HCT116 (cell line): ENCODE results near the gene TTC16. TPM values are rescaled to one million over a fixed set of nuclear protein-coding genes. Genes with fewer than 3 reads are reported as not detected.

Experiments
- ATAC-seq: fragments of 200-7000 bp; cut with Tn5 transposase; 2 replicates; pipeline ENCODE4 v1.9.1; 2020; ENCODE audit warnings: mild to moderate bottlenecking, moderate library complexity
- BruUV-seq: library from RNA; stranded (reverse); fragments of 400-500 nt; replicated peaks from 2 replicates; lab custom pipeline; 2021; lab: Mats Ljungman, UMichigan
- CTCF ChIA-PET: fragments of 300-600 bp; sonication (Branson Sonifier 250); formaldehyde crosslinking; loops from one replicate; lab custom pipeline; 2021; ENCODE audit warnings: antibody characterized with exemption; lab: Charles Lee
- POLR2A ChIA-PET: fragments of 300-600, 350-600 bp; sonication (Branson Sonifier 250); formaldehyde crosslinking; loops from one replicate; lab custom pipeline; 2021; ENCODE audit warnings: antibody characterized with exemption; lab: Charles Lee
- RAD21 ChIA-PET, 2 experiments: fragments of 300-600 bp; sonication (Branson Sonifier 250); formaldehyde crosslinking; loops; one replicate each; lab custom pipeline; 2023; ENCODE audit warnings: low total read pairs in 2 of 2; ENCODE audit not compliant: uncharacterized antibody in 2 of 2, unreplicated experiment in 2 of 2, low non-redundant PET in 1 of 2; lab: Charles Lee
- DNase-seq: peaks from one replicate; pipeline ENCODE4 v3.0.0-alpha.2; 2010; ENCODE audit warnings: low read depth, low spot score
- H2AFZ ChIP-seq: fragments of 200-600 bp; shearing (Covaris generic), sonication (generic); 2 replicates; pipeline ENCODE4 v1.6.1; 2017; ENCODE audit warnings: low read depth, mixed run types, mixed read lengths, antibody characterized with exemption, low read length; ENCODE audit not compliant: poor library complexity, severe bottlenecking
- H3K27ac ChIP-seq: 2 replicates; pipeline ENCODE4 v1.5.1; 2012; ENCODE audit warnings: low read depth, low read length
- H3K27me3 ChIP-seq: fragments of 200-600 bp; sonication (generic); 2 replicates; pipeline ENCODE4 v1.6.1; 2016; ENCODE audit warnings: mixed run types, low read length, mixed read lengths; ENCODE audit not compliant: insufficient read depth
- H3K36me3 ChIP-seq, 2 experiments: fragments of 200-500 bp in 1 of 2; fragments of 200-600 bp in 1 of 2; sonication (Bioruptor generic) in 1 of 2; sonication (generic) in 1 of 2; 2 replicates each; pipeline versions ENCODE4 v1.5.1 to v1.6.1; 2014 to 2016; ENCODE audit warnings: low read length in 2 of 2, inconsistent platforms in 1 of 2, mixed read lengths in 1 of 2, mixed run types in 1 of 2; ENCODE audit not compliant: insufficient read depth in 2 of 2, control insufficient read depth in 1 of 2
- H3K4me1 ChIP-seq, 2 experiments: fragments of 200-600 bp in 1 of 2; sonication (generic) in 1 of 2; 2 replicates each; pipeline versions ENCODE4 v1.5.1 to v1.6.1; 2012 to 2017; ENCODE audit warnings: low read length in 2 of 2, inconsistent platforms in 1 of 2, mild to moderate bottlenecking in 1 of 2, mixed read lengths in 1 of 2, mixed run types in 1 of 2, moderate library complexity in 1 of 2; ENCODE audit not compliant: insufficient read depth in 2 of 2, control insufficient read depth in 1 of 2
- H3K4me2 ChIP-seq: fragments of 200-600 bp; sonication (generic); 2 replicates; pipeline ENCODE4 v1.6.1; 2017; ENCODE audit warnings: mixed run types, low read length, mixed read lengths
- H3K4me3 ChIP-seq, 2 experiments: fragments of 200-600 bp in 1 of 2; sonication (generic) in 1 of 2; replicated peaks in 1 of 2; 2 replicates each; pipeline ENCODE4 v1.5.1; 2011 to 2016; ENCODE audit warnings: low read length in 2 of 2, control low read depth in 1 of 2, low read depth in 1 of 2, mild to moderate bottlenecking in 1 of 2, mixed read lengths in 1 of 2, mixed run types in 1 of 2
- H3K79me2 ChIP-seq: fragments of 200-600 bp; sonication (generic); 2 replicates; pipeline ENCODE4 v1.6.1; 2017; ENCODE audit warnings: mild to moderate bottlenecking, mixed run types, low read length, moderate library complexity, mixed read lengths; ENCODE audit not compliant: insufficient read depth
- H3K9ac ChIP-seq: fragments of 200-600 bp; sonication (generic); 2 replicates; pipeline ENCODE4 v1.6.1; 2016; ENCODE audit warnings: low read length, mixed read lengths
- H3K9me2 ChIP-seq: fragments of 200-600 bp; sonication (generic), shearing (Covaris generic); 2 replicates; pipeline ENCODE4 v1.6.1; 2017; ENCODE audit warnings: mixed run types, mild to moderate bottlenecking, moderate library complexity; ENCODE audit not compliant: insufficient read depth
- H3K9me3 ChIP-seq, 2 experiments: fragments of 200-500 bp in 1 of 2; fragments of 200-600 bp in 1 of 2; sonication (Bioruptor generic) in 1 of 2; sonication (generic) in 1 of 2; 2 replicates each; pipeline ENCODE4 v1.6.1; 2014 to 2017; ENCODE audit warnings: low read length in 2 of 2, mixed read lengths in 2 of 2, inconsistent platforms in 1 of 2, low read depth in 1 of 2, mild to moderate bottlenecking in 1 of 2, mixed run types in 1 of 2, moderate library complexity in 1 of 2; ENCODE audit not compliant: control insufficient read depth in 1 of 2, insufficient read depth in 1 of 2
- H4K20me1 ChIP-seq: fragments of 200-600 bp; sonication (generic), shearing (Covaris generic); 2 replicates; pipeline ENCODE4 v1.6.1; 2017; ENCODE audit warnings: mixed run types, mild to moderate bottlenecking, moderate library complexity; ENCODE audit not compliant: insufficient read depth
- SRF ChIP-seq: IDR thresholded peaks from 2 replicates; pipeline ENCODE4 v1.6.1; 2012; ENCODE audit warnings: low read depth
- TCF7L2 ChIP-seq: IDR thresholded peaks from 2 replicates; pipeline ENCODE4 v1.7.0; 2011; ENCODE audit warnings: borderline replicate concordance, inconsistent platforms; ENCODE audit not compliant: insufficient read depth, insufficient read length; ENCODE audit errors: extremely low read depth
- ZFX ChIP-seq: fragments of 450-650 bp; IDR thresholded peaks from 2 replicates; pipeline ENCODE4 v1.6.1; 2017
- intact Hi-C: fragments of 100-400 bp; cut with micrococcal nuclease; formaldehyde crosslinking; loops from 2 replicates; pipeline ENCODE4 v1.10.0; 2022
- total RNA-seq: library from RNA; stranded (reverse); gene quantifications from one replicate; pipeline ENCODE4 v1.2.1, GENCODE V29; 2021; ENCODE audit not compliant: unreplicated experiment

Gene TTC16
- total RNA-seq, 1 experiment from 2014 or later = not detected

- H3K36me3 ChIP-seq = no peaks in the 10 kb centered on the region
- no TSS peak for BruUV-seq
- peaks cover 14 to 28% of the 10 kb centered on the region in 2 experiments for H3K4me1 ChIP-seq
- H3K27me3 ChIP-seq = no peaks in the 10 kb centered on the region
- no peak for TF ChIP-seq ZFX
- H3K4me3 ChIP-seq = no peak overlapping the region
- H4K20me1 ChIP-seq = no peaks in the 10 kb centered on the region
- ChIA-PET POLR2A (no interaction called here), CTCF (no interaction called here), RAD21 (no interaction called here)
- no peak for ATAC-seq
- no peak overlapping the region for H2AFZ ChIP-seq
- H3K9me3 ChIP-seq = no peaks in the 10 kb centered on the region
- DNase-seq = no peak
- no peak overlapping the region for H3K9ac ChIP-seq
- no peaks in the 10 kb centered on the region for H3K9me2 ChIP-seq
- no peak overlapping the region for H3K4me2 ChIP-seq
- H3K27ac ChIP-seq = no peak overlapping the region
- no peaks in the 10 kb centered on the region for H3K79me2 ChIP-seq
- intact Hi-C loops = no loop called here
Observed at GRCh38 chr9:127742435-127743088, 26.7 kb downstream of the TTC16 start.

GRCh38 chr9:127744398-127745110, 28.7 kb downstream of the TTC16 start:
- no peaks in the 10 kb centered on the region for H3K36me3 ChIP-seq
- no peaks in the 10 kb centered on the region for H3K79me2 ChIP-seq
- no peaks in the 10 kb centered on the region for H3K27me3 ChIP-seq
- H2AFZ ChIP-seq = no peak overlapping the region
- no peaks in the 10 kb centered on the region for H3K9me3 ChIP-seq
- H4K20me1 ChIP-seq = no peaks in the 10 kb centered on the region
- H3K4me3 ChIP-seq = no peak overlapping the region
- RAD21 ChIA-PET = interaction anchor here in 1 of 2 experiments (0.6 kb wide), 1 partner anchor 219 kb away, joined by 3 read pairs; no protein-coding TSS in a partner anchor
- intact Hi-C loops = no loop called here
- ATAC-seq = no peak
- TF ChIP-seq SRF (no peak), TCF7L2 (no peak)
- no peak overlapping the region for H3K4me2 ChIP-seq
- no peak overlapping the region for H3K9ac ChIP-seq
- H3K9me2 ChIP-seq = no peaks in the 10 kb centered on the region
- CTCF ChIA-PET = interaction anchor here (1.3 to 3.1 kb wide), 2 partner anchors 10 to 125 kb away, joined by 4 to 15 read pairs; partner anchors contain the start of gene TOR2A
- DNase-seq = no peak
- no peak overlapping the region for H3K27ac ChIP-seq
- H3K4me1 ChIP-seq = peaks cover 14 to 28% of the 10 kb centered on the region in 2 experiments
- POLR2A ChIA-PET = interaction anchor here (0.7 to 1.3 kb wide), 2 partner anchors 27 to 448 kb away, joined by 3 read pairs; no protein-coding TSS in a partner anchor
- no TSS peak for BruUV-seq
